HepG2 (cell line): ENCODE data around the gene GLCE. TPM values are rescaled to one million over a fixed set of nuclear protein-coding genes. Genes with fewer than 3 reads are reported as not detected.

Experiments
- ADNP ChIP-seq: sonication (generic); formaldehyde crosslinking; IDR thresholded peaks from 2 replicates; pipeline ENCODE4 v1.4.0; 2020; ENCODE audit warnings: missing genetic modification reagents
- BCL6 ChIP-seq: IDR thresholded peaks from 2 replicates; pipeline ENCODE4 v1.6.1; 2016; ENCODE audit warnings: missing genetic modification reagents, missing compliant biosample characterization
- HNF4G ChIP-seq, 2 experiments: sonication (generic) in 1 of 2; formaldehyde crosslinking in 1 of 2; IDR thresholded peaks; 2 replicates each; pipeline versions ENCODE4 v1.4.0 to v1.6.1; 2011 to 2020; ENCODE audit warnings: borderline replicate concordance in 2 of 2, low read depth in 2 of 2, mild to moderate bottlenecking in 2 of 2, low read length in 1 of 2, missing genetic modification reagents in 1 of 2, moderate library complexity in 1 of 2
- HNRNPH1 ChIP-seq: fragments of 200-400 bp; formaldehyde crosslinking; optimal IDR thresholded peaks from 2 replicates; pipeline ENCODE3; 2017; ENCODE audit warnings: mild to moderate bottlenecking, low read depth, low read length
- KDM5B ChIP-seq: sonication (generic); formaldehyde crosslinking; IDR thresholded peaks from 2 replicates; pipeline ENCODE4 v1.4.0; 2020; ENCODE audit warnings: missing genetic modification reagents, mild to moderate bottlenecking, borderline replicate concordance
- NR1H2 ChIP-seq: sonication (generic); formaldehyde crosslinking; IDR thresholded peaks from 2 replicates; pipeline ENCODE4 v1.8.1; 2022; ENCODE audit warnings: low read depth, missing genetic modification reagents, borderline replicate concordance
- NRL ChIP-seq: sonication (generic); formaldehyde crosslinking; IDR thresholded peaks from 2 replicates; pipeline ENCODE4 v1.5.0; 2020; ENCODE audit warnings: missing genetic modification reagents, mild to moderate bottlenecking, moderate library complexity, borderline replicate concordance
- PPARG ChIP-seq: conservative IDR thresholded peaks from 2 replicates; pipeline ENCODE4 v1.6.1; 2016; ENCODE audit warnings: missing biosample characterization, missing genetic modification reagents
- SNAPC2 ChIP-seq: sonication (generic); formaldehyde crosslinking; IDR thresholded peaks from 2 replicates; pipeline ENCODE4 v1.8.1; 2022; ENCODE audit warnings: mild to moderate bottlenecking, missing genetic modification reagents
- STAG1 ChIP-seq: sonication (generic); formaldehyde crosslinking; IDR thresholded peaks from 2 replicates; pipeline ENCODE4 v1.4.0; 2020; ENCODE audit warnings: missing genetic modification reagents
- ZBTB1 ChIP-seq: sonication (generic); formaldehyde crosslinking; IDR thresholded peaks from 2 replicates; pipeline ENCODE4 v1.4.0; 2020; ENCODE audit warnings: missing genetic modification reagents, borderline replicate concordance
- ZHX1 ChIP-seq: sonication (generic); formaldehyde crosslinking; IDR thresholded peaks from 2 replicates; pipeline ENCODE4 v1.8.1; 2022; ENCODE audit warnings: low read depth, mild to moderate bottlenecking, missing genetic modification reagents
- ZNF121 ChIP-seq: sonication (generic); formaldehyde crosslinking; IDR thresholded peaks from 2 replicates; pipeline ENCODE4 v1.5.0; 2020; ENCODE audit warnings: mild to moderate bottlenecking, missing genetic modification reagents
- ZNF24 ChIP-seq: fragments of 450-650 bp; IDR thresholded peaks from 2 replicates; pipeline ENCODE4 v1.6.1; 2017; ENCODE audit warnings: antibody characterized with exemption, mild to moderate bottlenecking
- ZNF607 ChIP-seq: sonication (generic); formaldehyde crosslinking; IDR thresholded peaks from 2 replicates; pipeline ENCODE4 v1.5.1; 2020; ENCODE audit warnings: missing genetic modification reagents, mild to moderate bottlenecking, borderline replicate concordance
- ZNF660 ChIP-seq: sonication (generic); formaldehyde crosslinking; IDR thresholded peaks from 2 replicates; pipeline ENCODE4 v1.5.1; 2020; ENCODE audit warnings: mild to moderate bottlenecking, low read depth, missing genetic modification reagents, borderline replicate concordance
- ZNF704 ChIP-seq: sonication (generic); formaldehyde crosslinking; IDR thresholded peaks from 2 replicates; pipeline ENCODE4 v1.8.1; 2023; ENCODE audit warnings: mild to moderate bottlenecking, inconsistent platforms, moderate library complexity, missing genetic modification reagents, borderline replicate concordance
- polyA plus RNA-seq, 8 experiments: library from polyadenylated mRNA; depleted of rRNA in 3 of 8; stranded (reverse) in 7 of 8; unstranded in 1 of 8; fragments of >200 nt; fragmentation: Illumina TruSeq in 4 of 8; extraction: Trizol in 4 of 8; gene quantifications; 2 replicates each; pipeline versions ENCODE4 v1.2.1 to v1.2.3, GENCODE V29; 2011 to 2016; ENCODE audit warnings: low read depth in 4 of 8, missing spikeins in 1 of 8, mixed read lengths in 1 of 8; ENCODE audit not compliant: insufficient read depth in 1 of 8
- total RNA-seq, 5 experiments: library from RNA; depleted of rRNA; stranded (reverse); fragments of >200 nt; fragmentation: Illumina TruSeq; extraction: Trizol; gene quantifications; 2 replicates each; pipeline ENCODE4 v1.2.3, GENCODE V29; 2016; ENCODE audit warnings: low read depth in 1 of 5
- TF ChIP-seq, protein P1 (sequence below): sonication (generic); formaldehyde crosslinking; IDR thresholded peaks from 2 replicates; pipeline ENCODE4 v1.4.0; 2020; ENCODE audit warnings: low read depth, missing genetic modification reagents

The GLCE gene
- total and polyA plus RNA-seq, 2 of the 13 experiments (the other 11 are each of a cell fraction or from before 2014, with no cell fraction given): 12.9 to 23.4 TPM

- TF ChIP-seq NR1H2 (CRISPR knock-in tag): no peak
- peak; percentile 75 for TF ChIP-seq STAG1 (CRISPR knock-in tag)
- no peak for TF ChIP-seq ZNF660
- no peak for TF ChIP-seq ZNF607 (CRISPR knock-in tag)
- no peak for TF ChIP-seq ZNF121
- TF ChIP-seq HNF4G (IDR thresholded peaks at IDR 0.05; ENCODE audit: borderline replicate concordance, low read depth, low read length): peak; percentile 17; the same call in 1 of the 2 replicates
- TF ChIP-seq HNF4G (CRISPR knock-in tag; IDR thresholded peaks at IDR 0.05; ENCODE audit: borderline replicate concordance, low read depth): no peak
- no peak for TF ChIP-seq ZHX1 (CRISPR knock-in tag)
- TF ChIP-seq, protein P1, sequence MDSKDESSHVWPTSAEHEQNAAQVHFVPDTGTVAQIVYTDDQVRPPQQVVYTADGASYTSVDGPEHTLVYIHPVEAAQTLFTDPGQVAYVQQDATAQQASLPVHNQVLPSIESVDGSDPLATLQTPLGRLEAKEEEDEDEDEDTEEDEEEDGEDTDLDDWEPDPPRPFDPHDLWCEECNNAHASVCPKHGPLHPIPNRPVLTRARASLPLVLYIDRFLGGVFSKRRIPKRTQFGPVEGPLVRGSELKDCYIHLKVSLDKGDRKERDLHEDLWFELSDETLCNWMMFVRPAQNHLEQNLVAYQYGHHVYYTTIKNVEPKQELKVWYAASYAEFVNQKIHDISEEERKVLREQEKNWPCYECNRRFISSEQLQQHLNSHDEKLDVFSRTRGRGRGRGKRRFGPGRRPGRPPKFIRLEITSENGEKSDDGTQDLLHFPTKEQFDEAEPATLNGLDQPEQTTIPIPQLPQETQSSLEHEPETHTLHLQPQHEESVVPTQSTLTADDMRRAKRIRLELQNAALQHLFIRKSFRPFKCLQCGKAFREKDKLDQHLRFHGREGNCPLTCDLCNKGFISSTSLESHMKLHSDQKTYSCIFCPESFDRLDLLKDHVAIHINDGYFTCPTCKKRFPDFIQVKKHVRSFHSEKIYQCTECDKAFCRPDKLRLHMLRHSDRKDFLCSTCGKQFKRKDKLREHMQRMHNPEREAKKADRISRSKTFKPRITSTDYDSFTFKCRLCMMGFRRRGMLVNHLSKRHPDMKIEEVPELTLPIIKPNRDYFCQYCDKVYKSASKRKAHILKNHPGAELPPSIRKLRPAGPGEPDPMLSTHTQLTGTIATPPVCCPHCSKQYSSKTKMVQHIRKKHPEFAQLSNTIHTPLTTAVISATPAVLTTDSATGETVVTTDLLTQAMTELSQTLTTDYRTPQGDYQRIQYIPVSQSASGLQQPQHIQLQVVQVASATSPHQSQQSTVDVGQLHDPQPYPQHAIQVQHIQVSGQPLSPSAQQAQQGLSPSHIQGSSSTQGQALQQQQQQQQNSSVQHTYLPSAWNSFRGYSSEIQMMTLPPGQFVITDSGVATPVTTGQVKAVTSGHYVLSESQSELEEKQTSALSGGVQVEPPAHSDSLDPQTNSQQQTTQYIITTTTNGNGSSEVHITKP (CRISPR knock-in tag): no peak
- TF ChIP-seq HNRNPH1: no peak
- peak; percentile 60 for TF ChIP-seq PPARG (CRISPR knock-in tag)
- TF ChIP-seq ZBTB1 (CRISPR knock-in tag): no peak
- no peak for TF ChIP-seq NRL (CRISPR knock-in tag)
- TF ChIP-seq BCL6 (CRISPR knock-in tag): peak; percentile 37; the same call in 1 of the 2 replicates
- no peak for TF ChIP-seq SNAPC2 (CRISPR knock-in tag)
- TF ChIP-seq ADNP (CRISPR knock-in tag): no peak
- no peak for TF ChIP-seq ZNF24
- TF ChIP-seq KDM5B: no peak
- TF ChIP-seq ZNF704 (CRISPR knock-in tag): no peak
These were observed 65.1 kb downstream of the GLCE start (continued) for GRCh38 chr15:69225355-69226022.
